NB4 (cell line): Measurements from ENCODE around the gene SFMBT2.

Source experiments
- POLR2A ChIP-seq: IDR thresholded peaks from 2 replicates; pipeline ENCODE4 v1.6.1; 2011; ENCODE audit warnings: mild to moderate bottlenecking; ENCODE audit not compliant: insufficient read length; ENCODE audit errors: extremely low read depth
- TF ChIP-seq, protein P1 (sequence below): IDR thresholded peaks from one replicate; pipeline ENCODE4 v1.5.1; 2012; ENCODE audit warnings: low read depth, low read length
- TF ChIP-seq, protein P2 (sequence below): IDR thresholded peaks from 2 replicates; pipeline ENCODE4 v1.6.1; 2011; ENCODE audit warnings: low read depth, low read length

DNA sequence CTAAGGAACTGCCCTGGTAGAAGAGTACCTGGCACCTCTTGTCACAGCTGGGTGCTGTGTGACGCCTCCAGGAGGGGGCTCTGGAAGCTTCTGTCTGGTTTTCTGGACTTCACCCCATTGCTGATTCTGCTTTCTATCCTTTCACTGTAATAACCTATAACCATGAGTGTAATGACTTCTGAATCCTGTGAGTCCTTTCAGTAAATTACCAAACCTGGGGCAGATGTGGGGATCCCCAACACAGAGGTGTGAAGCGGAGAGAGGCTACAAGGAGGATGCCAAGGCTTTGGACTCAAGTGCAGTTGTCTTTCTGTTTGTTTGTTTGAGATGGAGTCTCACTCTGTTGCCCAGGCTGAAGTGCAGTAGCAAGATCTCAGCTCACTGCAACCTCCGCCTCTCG lies 143.7 kb downstream of the SFMBT2 start:
- TF ChIP-seq, protein P1, sequence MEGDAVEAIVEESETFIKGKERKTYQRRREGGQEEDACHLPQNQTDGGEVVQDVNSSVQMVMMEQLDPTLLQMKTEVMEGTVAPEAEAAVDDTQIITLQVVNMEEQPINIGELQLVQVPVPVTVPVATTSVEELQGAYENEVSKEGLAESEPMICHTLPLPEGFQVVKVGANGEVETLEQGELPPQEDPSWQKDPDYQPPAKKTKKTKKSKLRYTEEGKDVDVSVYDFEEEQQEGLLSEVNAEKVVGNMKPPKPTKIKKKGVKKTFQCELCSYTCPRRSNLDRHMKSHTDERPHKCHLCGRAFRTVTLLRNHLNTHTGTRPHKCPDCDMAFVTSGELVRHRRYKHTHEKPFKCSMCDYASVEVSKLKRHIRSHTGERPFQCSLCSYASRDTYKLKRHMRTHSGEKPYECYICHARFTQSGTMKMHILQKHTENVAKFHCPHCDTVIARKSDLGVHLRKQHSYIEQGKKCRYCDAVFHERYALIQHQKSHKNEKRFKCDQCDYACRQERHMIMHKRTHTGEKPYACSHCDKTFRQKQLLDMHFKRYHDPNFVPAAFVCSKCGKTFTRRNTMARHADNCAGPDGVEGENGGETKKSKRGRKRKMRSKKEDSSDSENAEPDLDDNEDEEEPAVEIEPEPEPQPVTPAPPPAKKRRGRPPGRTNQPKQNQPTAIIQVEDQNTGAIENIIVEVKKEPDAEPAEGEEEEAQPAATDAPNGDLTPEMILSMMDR = no peak
- no peak for TF ChIP-seq POLR2A
- TF ChIP-seq, protein P2, sequence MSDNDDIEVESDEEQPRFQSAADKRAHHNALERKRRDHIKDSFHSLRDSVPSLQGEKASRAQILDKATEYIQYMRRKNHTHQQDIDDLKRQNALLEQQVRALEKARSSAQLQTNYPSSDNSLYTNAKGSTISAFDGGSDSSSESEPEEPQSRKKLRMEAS = no peak
